Fibroblast of upper back skin (primary cell): Measurements from ENCODE around the gene PARP6.

Source experiments
- DNase-seq: peaks from one replicate; pipeline ENCODE4 v3.0.0-alpha.2; 2013

The PARP6 gene

GRCh38 chr15:72272213-72272996 is at the start of gene PARP6:
Gene PARP6, minus strand, starts transcription at chr15:72272554. Its CDS starts 5,077 bp downstream, at chr15:72267477.
- peak; percentile 98 for DNase-seq

DNA sequence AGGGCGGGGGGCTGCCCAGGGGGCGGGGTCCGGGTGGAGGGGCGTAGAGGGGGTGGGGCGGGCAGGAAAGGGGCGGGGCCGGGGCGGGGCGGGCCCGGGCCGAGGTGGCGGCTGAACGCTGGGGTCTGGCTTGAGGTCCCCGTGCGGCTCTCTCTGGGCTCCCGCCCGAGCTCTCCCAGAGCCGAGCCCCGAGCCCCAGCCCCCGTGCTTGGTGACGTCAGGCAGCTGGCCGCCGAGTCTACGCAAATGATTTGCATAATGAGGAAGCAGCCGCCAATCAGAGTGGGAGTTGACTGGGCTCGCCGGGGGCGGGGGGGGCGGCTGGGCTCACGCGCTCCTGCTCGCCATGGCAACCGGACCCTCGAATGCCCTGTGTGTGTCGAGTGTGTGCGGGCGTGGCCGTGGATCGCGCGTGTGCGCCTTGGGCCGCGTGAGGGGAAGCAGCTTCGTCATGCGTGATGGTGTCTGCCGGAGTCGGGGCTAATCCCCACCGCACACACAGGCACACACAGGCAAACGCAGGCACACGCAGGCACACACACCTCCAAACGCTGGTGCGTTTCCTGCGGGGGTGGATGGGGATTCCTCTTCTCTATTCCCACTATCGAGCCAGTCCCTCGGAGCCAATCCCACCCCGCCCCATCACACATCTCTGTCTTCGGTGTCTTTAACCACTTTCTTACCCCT is 47.8 kb upstream of the PARP6 start, which contains the start of gene CELF6:
CELF6 (minus strand) TSS at position 173 of the 687 bp plus-strand sequence. CDS start 283 bp downstream, outside the sequence.
- DNase-seq = peak; percentile 73

- peak; percentile 48 for DNase-seq
Measured at GRCh38 chr15:72319360-72319984, 47.1 kb upstream of the PARP6 start.

GRCh38 chr15:72318408-72318942 is 46.1 kb upstream of the PARP6 start:
- DNase-seq = no peak

DNA sequence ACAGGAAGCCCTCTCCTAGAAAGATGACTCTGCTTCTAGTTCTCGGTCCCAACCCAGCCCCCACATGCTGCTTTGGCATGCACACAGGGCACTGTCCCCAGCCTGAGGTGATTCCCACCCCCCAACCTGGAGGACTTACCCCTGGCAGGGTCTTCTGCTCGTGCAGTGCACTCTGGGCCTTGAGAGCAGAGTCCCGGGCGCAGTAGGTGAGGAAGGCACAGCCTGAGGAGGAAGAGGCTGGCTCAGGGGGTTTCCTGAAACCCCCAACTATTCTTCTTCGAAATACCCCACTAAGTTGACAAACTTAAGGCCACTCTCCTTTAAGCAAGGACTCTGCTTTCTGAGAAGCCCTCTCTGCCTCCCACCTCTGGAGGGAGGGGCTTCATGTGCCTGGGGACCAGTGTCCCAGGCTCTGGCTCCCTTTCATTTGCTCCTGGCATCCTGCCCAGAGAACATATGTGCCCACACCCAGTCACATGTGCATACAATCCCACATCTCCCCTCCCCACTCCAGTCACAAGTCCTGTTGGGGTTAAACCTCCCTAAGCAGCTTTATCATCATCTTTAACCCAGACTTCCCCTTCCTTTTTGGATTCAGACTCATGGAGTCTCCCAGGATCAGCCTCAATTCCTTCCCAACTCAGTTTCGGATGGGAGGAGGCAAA is 43.5 kb upstream of the PARP6 start:
- no peak for DNase-seq

DNA sequence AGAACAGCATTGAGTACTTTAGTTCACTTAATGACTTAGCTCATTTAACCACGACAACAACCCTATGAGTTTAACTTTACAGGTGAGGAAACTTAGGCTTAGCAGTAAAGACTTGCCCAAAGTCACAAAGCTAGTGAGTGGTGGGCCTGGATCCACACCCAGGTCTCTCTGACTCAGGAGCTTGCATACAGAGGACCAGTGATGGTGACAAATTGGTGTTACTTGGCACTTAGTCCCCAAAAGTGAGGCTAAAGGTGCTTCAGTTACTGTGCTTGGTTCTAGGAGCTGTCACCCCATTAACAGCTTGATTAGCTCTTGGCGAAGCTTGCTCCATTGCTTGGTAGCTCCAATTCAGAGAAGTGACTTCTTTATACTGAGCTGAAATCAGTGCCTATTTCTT is 41.5 kb upstream of the PARP6 start:
- no peak for DNase-seq

GRCh38 chr15:72313448-72313840 is 41.1 kb upstream of the PARP6 start:
- no peak for DNase-seq

DNA sequence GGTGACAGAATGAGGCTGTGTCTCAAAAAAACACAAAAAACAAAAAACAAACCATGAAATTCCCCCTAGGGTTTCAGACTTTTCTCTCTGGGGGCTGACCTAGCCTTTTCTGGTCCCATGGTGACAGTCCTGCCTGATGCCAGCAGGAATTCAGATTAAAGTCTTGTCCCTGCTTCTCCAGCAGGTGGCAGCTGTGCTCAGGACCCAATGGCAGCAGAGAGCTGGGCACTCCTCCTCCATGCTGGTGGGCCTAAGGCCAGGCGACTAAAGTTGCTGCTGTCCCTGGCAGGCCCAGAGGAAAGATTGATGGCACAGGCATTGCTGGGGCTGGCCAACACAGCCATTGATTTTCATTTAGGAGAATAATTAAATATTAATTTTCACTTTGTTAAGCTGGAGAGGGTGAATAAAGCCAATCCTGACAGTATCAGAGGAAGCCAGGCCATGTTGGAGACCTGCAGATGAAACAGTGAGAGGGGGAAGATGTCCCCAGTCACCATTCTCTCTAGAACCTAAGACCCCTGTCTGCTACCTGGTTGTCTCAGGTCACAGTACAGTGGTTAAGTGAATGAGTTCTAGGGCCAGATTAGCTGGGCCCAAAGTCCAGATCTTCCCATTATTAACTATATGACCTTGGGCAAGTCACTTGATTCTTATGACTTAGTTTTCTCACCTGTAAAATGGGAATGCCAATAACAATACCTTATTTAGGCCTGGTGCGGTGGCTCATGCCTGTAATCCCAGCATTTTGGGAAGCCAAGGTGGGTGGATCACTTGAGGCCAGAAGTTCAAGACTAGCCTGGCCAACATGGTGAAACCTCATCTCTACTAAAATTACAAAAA is 40.5 kb upstream of the PARP6 start:
- DNase-seq = peak; percentile 63

- DNase-seq = no peak
Measured at GRCh38 chr15:72307026-72307425, 34.7 kb upstream of the PARP6 start.

DNA sequence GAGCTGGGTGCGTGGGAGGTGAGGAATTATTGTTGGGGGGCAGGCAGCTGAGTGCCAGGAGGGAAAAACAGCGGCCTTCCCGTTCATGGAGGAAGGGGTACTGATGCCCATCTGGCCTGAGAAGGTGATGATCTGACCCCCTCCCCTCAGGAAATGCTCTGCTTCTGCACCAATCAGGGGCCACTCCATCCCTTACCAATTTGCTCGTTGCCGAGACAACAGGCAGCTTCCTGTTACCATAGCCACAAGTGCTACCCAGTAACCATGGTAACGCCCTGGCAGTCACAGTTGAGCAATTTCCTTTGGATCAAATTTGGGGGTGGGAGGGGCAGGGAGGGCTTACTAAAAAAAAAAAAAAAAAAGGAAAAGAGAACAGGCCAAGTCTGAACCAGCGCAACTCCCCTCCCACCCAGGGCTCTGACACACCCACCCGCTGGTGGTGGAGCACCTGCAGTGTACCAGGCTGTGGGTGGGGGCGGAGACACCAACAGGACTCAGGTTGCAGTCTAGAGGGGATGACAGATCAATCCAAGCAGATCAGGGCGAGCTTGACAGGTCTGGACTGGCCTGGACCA is 33.9 kb upstream of the PARP6 start:
- DNase-seq = peak; percentile 36

DNA sequence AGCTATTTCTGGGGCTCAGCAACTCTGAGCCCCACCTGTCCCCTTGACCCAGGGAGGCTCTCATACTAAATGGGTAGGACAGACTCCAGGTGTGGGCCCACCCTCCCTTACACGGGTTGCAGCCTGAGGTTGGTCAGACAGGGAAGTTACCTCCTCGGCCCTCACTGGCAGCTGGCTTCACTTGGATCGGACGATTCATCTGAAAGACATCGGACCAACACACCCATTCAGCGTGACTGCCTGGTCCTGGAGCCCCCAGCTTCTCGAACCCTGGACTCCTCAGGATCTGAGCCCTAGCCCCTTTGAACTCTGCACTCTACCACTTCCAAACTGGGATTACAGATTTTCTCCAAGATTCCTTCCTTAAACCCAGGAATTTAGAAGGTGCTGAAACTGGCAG is 32.2 kb upstream of the PARP6 start:
- no peak for DNase-seq

DNA sequence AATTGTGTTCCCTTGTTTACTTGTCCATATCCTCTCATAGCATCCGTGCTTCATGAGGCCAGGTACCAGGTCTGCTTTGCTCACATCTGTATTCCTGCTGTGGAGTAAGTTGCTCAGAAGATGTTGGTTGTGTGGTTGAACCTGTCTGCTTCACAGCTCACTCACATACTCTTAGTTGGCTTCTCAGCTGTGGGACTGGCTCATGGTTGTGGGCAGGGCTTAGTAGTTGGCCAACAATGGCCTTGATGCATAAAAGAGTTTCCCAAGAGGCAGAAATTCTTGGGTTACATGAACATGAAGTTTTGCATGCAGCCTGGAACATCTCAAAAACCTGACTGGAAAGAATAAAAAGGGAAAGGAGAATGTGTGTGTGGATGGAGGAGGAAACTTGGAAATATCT is 30.6 kb upstream of the PARP6 start:
- DNase-seq = no peak

DNA sequence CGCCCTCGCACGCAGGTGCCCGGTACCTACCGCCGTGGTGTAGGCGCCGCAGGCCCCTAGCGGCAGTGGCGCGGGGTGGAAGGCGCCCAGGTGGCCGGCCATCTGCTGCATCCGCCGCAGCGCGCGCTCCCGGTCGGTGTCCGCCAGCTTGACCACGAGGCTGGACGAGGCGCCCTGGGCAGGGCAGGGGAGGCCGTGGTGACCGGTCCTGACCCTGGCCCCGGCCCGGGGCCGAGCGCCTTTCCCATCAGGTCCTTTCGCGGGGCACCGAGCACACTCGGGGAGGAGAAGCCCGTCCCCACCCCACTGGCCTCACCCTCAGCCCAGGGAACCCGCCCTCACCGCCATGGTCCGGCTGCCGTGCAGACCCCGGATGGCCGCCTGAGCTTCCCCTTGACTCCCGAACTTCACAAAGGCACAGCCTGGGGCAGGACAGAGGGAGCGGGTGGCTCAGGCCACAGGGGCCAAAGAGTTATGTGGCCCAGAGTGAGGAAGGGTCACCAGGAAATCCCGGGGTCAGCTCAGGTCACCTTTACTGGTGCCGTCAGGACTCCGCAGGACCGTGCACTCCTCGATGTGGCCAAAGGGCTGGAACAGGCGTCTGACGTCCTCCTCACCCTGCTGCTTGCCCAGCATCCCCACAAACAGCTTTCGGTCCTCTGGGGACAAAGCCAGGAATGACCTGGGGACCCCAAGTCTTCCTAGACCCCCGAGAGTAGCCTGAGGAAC is 17.4 kb upstream of the PARP6 start:
- no peak for DNase-seq

DNA sequence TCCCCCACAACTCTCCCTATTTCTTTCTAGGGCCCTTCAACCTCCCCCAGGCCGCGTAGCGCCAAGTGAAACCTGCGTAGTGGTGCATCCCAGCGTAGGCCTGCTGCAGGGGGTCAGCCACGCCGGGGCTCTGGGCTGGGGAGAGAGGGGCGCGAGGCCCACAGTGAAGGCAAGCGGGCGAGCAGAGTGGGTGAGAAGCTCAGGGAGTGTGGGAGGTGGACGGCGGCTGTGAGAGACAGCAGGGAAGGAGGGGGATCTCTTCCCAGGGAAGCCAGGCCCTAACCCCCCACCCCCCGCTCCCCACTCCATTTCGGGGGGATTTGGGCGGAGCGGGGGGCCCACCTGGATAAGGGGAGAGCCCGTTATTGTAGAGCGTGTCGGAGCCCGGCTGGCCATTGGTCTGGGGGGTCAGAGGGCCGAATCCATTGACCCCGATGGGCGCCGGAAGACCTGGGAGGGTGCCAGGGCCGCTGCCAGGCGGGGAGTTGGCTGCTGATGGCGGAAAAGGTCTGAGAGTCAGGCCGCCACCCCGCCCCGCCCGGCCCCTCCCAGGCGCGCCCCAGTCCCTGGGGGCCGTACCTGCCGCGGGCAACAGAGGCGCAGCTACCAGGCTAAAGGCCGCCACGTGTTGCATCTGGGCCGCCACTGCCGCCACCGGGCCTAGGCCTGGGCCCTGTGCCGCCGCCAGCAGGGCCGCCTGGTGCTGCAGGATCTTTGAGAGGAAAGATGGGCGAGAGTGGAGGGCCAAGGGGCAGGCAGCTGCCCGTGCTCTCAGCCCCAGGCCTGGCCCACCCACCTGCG is 16.6 kb upstream of the PARP6 start:
- no peak for DNase-seq

GRCh38 chr15:72285927-72286516 is 13.7 kb upstream of the PARP6 start:
- peak; percentile 19 for DNase-seq

GRCh38 chr15:72285402-72285801 is 13.0 kb upstream of the PARP6 start:
- no peak for DNase-seq

- no peak for DNase-seq
Measured at GRCh38 chr15:72284781-72285180, 12.4 kb upstream of the PARP6 start.

GRCh38 chr15:72281713-72282112 is 9.4 kb upstream of the PARP6 start:
- DNase-seq = no peak

- DNase-seq = no peak
Measured at GRCh38 chr15:72280751-72281150, 8.4 kb upstream of the PARP6 start.

GRCh38 chr15:72278737-72279136 is 6.4 kb upstream of the PARP6 start:
- no peak for DNase-seq
